Activated effector memory CD4-positive, alpha-beta T cell treated with Interleukin-2 at 50 U/mL for 16 hours (primary cell): Measurements from ENCODE around the gene HNRNPH1.

Source experiments
- DNase-seq: peaks from one replicate; pipeline ENCODE4 v3.0.0-alpha.2; 2020

The HNRNPH1 gene

GRCh38 chr5:179621551-179622214 is 1.8 kb downstream of the HNRNPH1 start:
- no peak for DNase-seq

- DNase-seq = no peak
Measured at GRCh38 chr5:179620703-179621350, 2.6 kb downstream of the HNRNPH1 start.

- DNase-seq = no peak
Measured at GRCh38 chr5:179620293-179620692, 3.2 kb downstream of the HNRNPH1 start.

- no peak for DNase-seq
Measured at GRCh38 chr5:179619776-179620175, 3.7 kb downstream of the HNRNPH1 start.

GRCh38 chr5:179618923-179619554 is 4.4 kb downstream of the HNRNPH1 start:
- no peak for DNase-seq

- DNase-seq = no peak
Measured at GRCh38 chr5:179617930-179618329, 5.5 kb downstream of the HNRNPH1 start.

- DNase-seq = no peak
Measured at GRCh38 chr5:179616002-179616594, 7.4 kb downstream of the HNRNPH1 start.

GRCh38 chr5:179615203-179615602 is 8.3 kb downstream of the HNRNPH1 start:
- no peak for DNase-seq

- no peak for DNase-seq
Measured at GRCh38 chr5:179614745-179615144, 8.7 kb downstream of the HNRNPH1 start.

GRCh38 chr5:179613460-179614071 is 9.9 kb downstream of the HNRNPH1 start:
- no peak for DNase-seq

GRCh38 chr5:179612577-179613459 is 10.7 kb downstream of the HNRNPH1 start:
- no peak for DNase-seq

GRCh38 chr5:179610903-179611265 is 12.6 kb downstream of the HNRNPH1 start:
- no peak for DNase-seq

- DNase-seq = no peak
Measured at GRCh38 chr5:179610109-179610902, 13.2 kb downstream of the HNRNPH1 start.

- DNase-seq = no peak
Measured at GRCh38 chr5:179609834-179610108, 13.7 kb downstream of the HNRNPH1 start.

GRCh38 chr5:179608131-179608581 is 15.3 kb downstream of the HNRNPH1 start:
- peak; percentile 46 for DNase-seq

GRCh38 chr5:179607160-179607931 is 16.1 kb downstream of the HNRNPH1 start:
- no peak for DNase-seq

- no peak for DNase-seq
Measured at GRCh38 chr5:179606910-179607159, 16.6 kb downstream of the HNRNPH1 start.

- DNase-seq = no peak
Measured at GRCh38 chr5:179606071-179606909, 17.2 kb downstream of the HNRNPH1 start.

- no peak for DNase-seq
Measured at GRCh38 chr5:179605026-179605833, 18.2 kb downstream of the HNRNPH1 start.
